Measurements from ENCODE around the gene GDI1. TPM values are rescaled to one million over a fixed set of nuclear protein-coding genes. Genes with fewer than 3 reads are reported as not detected.

The GDI1 gene
- total and polyA plus RNA-seq, 2 of the 8 experiments (the other 6 are each of a cell fraction or from before 2014, with no cell fraction given): 83.1 to 136 TPM

DNA sequence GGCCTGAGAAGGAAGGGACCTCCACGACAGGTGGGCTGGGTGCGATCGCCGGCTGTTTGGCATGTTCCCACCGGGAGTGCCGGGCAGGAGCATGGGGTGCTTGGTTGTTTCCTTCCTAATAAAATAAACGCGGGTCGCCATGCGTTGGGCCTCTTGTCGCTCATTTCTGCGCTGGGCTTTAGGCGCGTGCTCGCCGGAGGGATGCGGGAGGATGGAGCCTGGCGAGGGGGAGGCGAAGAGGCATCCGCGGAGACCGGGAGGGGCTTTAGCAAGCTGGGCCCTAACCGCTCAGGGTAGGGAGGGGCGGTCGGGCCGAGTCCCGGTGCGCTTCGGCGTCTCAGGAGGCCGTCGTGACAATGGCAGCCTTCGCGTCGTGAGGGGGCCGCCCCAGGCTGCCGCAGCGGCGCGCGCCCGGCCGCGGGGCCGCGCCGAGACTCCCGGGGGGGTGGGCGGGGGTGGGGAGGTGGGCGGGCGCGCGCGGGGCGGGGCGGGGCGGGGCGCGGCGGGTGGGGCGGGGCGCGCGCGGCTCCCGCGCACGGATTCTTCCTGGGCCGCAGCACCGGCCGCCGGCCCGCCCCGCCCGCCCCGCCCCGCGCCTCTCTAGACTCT lies 476 bp upstream of the GDI1 start:
- Histone ChIP-seq H4K91ac (replicated peaks; ENCODE audit: insufficient read length, low read length) (no peak overlapping the region), H3K23ac (ENCODE audit: insufficient read length) (no peak overlapping the region), H2BK20ac (ENCODE audit: low read length) (no peak overlapping the region), H3K79me1 (ENCODE audit: low read depth, low read length) (no peaks in the 10 kb centered on the region), H3K4ac (replicated peaks; ENCODE audit: insufficient read length, low read depth, low read length) (no peak overlapping the region), H3K9ac (replicated peaks in 1 of 4; ENCODE audit: extremely low read depth in 1 of 4, low read depth in 3 of 4, low read length in 3 of 4) (peak overlapping the region; percentile 5 to 67 (median 53); a peak in 3 of 7 replicates), H2AFZ (ENCODE audit: low read length) (no peak overlapping the region), H3K4me2 (ENCODE audit: insufficient read depth in 1 of 2, low read depth in 2 of 2, low read length in 2 of 2) (peak overlapping the region; percentile 42 to 66), H3K4me1 (replicated peaks in 1 of 4; ENCODE audit: control insufficient read depth in 3 of 4, insufficient read depth in 4 of 4, low read length in 3 of 4) (peaks cover 0 to 6% (median 4%) of the 10 kb centered on the region in 4 experiments; a peak in 6 of 7 replicates), H4K20me1 (replicated peaks in 1 of 2; ENCODE audit: control insufficient read depth in 1 of 2, insufficient read depth in 2 of 2, low read length in 2 of 2) (peaks cover 0 to 13% of the 10 kb centered on the region in 2 experiments), H2AK5ac (ENCODE audit: low read depth, low read length) (no peak overlapping the region), H4K8ac (ENCODE audit: extremely low read depth, insufficient read depth, low read length) (peak overlapping the region; percentile 51; the same call in 1 of the 2 replicates), H3K79me2 (ENCODE audit: control insufficient read depth in 1 of 2, insufficient read depth in 2 of 2, low read length in 2 of 2) (peaks cover 0 to 17% of the 10 kb centered on the region in 2 experiments; a peak in 2 of 4 replicates), H3K27me3 (replicated peaks in 1 of 4; ENCODE audit: control insufficient read depth in 3 of 4, extremely low read depth in 1 of 4, insufficient read depth in 3 of 4, low read length in 3 of 4) (no peaks in the 10 kb centered on the region), H3K36me3 (ENCODE audit: control insufficient read depth in 2 of 4, insufficient read depth in 4 of 4, low read length in 3 of 4) (peaks cover 0 to 30% (median 15%) of the 10 kb centered on the region in 4 experiments; a peak in 6 of 8 replicates), H3K4me3 (ENCODE audit: extremely low read depth in 1 of 4, insufficient read depth in 2 of 4, low read depth in 3 of 4, low read length in 4 of 4) (peak overlapping the region; percentile 30 to 86 (median 51); a peak in 7 of 8 replicates), H4K5ac (ENCODE audit: insufficient read length, low read depth, low read length) (no peak overlapping the region), H3K14ac (ENCODE audit: insufficient read length) (no peak overlapping the region), H3K18ac (ENCODE audit: extremely low read depth, low read length) (no peak overlapping the region), H2BK120ac (replicated peaks; ENCODE audit: low read depth, low read length) (no peak overlapping the region), H3K56ac (replicated peaks; ENCODE audit: insufficient read length, low read depth, low read length) (no peak overlapping the region), H3K9me3 (ENCODE audit: insufficient read depth in 2 of 2, low read depth in 1 of 2, low read length in 1 of 2) (no peaks in the 10 kb centered on the region), H2BK15ac (ENCODE audit: low read length) (no peak overlapping the region), H2BK5ac (ENCODE audit: low read depth, low read length) (no peak overlapping the region), H2BK12ac (ENCODE audit: low read depth, low read length) (no peak overlapping the region), H3K23me2 (ENCODE audit: low read depth, low read length) (peaks cover 2% of the 10 kb centered on the region; the same call in 1 of the 2 replicates), H3K27ac (ENCODE audit: low read depth, low read length) (peak overlapping the region; percentile 67; the same call in 1 of the 2 replicates)
- CTCF ChIA-PET (ENCODE audit: partially characterized antibody): no interaction called here
- 10% methylated on average over 29 of the region's 78 CpGs; no CpG with 5 or more reads in 1 of the 2 experiments for WGBS, 2 experiments (ENCODE audit: extremely low coverage in 1 of 2, insufficient coverage in 1 of 2, insufficient read length in 1 of 2, insufficient replicate concordance in 2 of 2, low coverage in 1 of 2, low lambda C conversion rate in 2 of 2, missing lambda C conversion rate in 1 of 2)
- TF ChIP-seq KDM1A (IDR thresholded peaks at IDR 0.05; ENCODE audit: borderline replicate concordance, low read length) (no peak), KDM4A (IDR thresholded peaks at IDR 0.05; ENCODE audit: low read depth, low read length, severe bottlenecking) (peak; percentile 25), POU5F1 (IDR thresholded peaks at IDR 0.05; ENCODE audit: low read depth, low read length) (no peak), TCF12 (IDR thresholded peaks at IDR 0.05; ENCODE audit: low read depth, low read length) (no peak), HDAC2 (IDR thresholded peaks at IDR 0.05; ENCODE audit: borderline replicate concordance in 1 of 2, low read depth in 2 of 2, low read length in 2 of 2) (no peak)
- TF ChIP-seq, protein P1, sequence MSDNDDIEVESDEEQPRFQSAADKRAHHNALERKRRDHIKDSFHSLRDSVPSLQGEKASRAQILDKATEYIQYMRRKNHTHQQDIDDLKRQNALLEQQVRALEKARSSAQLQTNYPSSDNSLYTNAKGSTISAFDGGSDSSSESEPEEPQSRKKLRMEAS (IDR thresholded peaks at IDR 0.05): peak; percentile 53
- peak in 1 of 2 experiments; percentile 57 for DNase-seq (ENCODE audit: low read depth in 1 of 2, low spot score in 2 of 2)
- FAIRE-seq: no peak
- POLR2A ChIA-PET (ENCODE audit: partially characterized antibody): interaction anchor here (2.2 to 2.6 kb wide), 2 partner anchors 11 to 36 kb away, joined by 8 to 9 read pairs; no protein-coding TSS in a partner anchor

Data from H1 (cell line).